Lower lobe of right lung (tissue), 2 donors: ENCODE measurements around the gene GPR107. TPM values are rescaled to one million over a fixed set of nuclear protein-coding genes. Genes with fewer than 3 reads are reported as not detected.
A peak's percentile ranks its signal among the peaks of the same experiment; 100 is the strongest.

ENCODE experiments used
- ATAC-seq, 2 donors: fragments of 200-7000 bp; cut with Tn5 transposase; one replicate each; pipeline ENCODE4 v1.9.1; 2020 to 2022; ENCODE audit warnings: mild to moderate bottlenecking in 2 of 2, moderate library complexity in 2 of 2
- DNase-seq: peaks from one replicate; pipeline ENCODE4 v3.0.0-alpha.2; 2020
- H3K27ac ChIP-seq: fragments of 200-600 bp; one replicate; pipeline ENCODE4 v1.8.0; 2022
- H3K27me3 ChIP-seq: fragments of 200-600 bp; one replicate; pipeline ENCODE4 v1.8.0; 2022; ENCODE audit warnings: low read depth
- H3K36me3 ChIP-seq: fragments of 200-600 bp; one replicate; pipeline ENCODE4 v1.8.0; 2022; ENCODE audit warnings: mild to moderate bottlenecking
- H3K4me1 ChIP-seq: fragments of 200-600 bp; one replicate; pipeline ENCODE4 v1.8.0; 2022
- H3K4me3 ChIP-seq: fragments of 200-600 bp; one replicate; pipeline ENCODE4 v1.8.0; 2022; ENCODE audit warnings: mild to moderate bottlenecking
- H3K9me3 ChIP-seq: fragments of 200-600 bp; one replicate; pipeline ENCODE4 v1.8.0; 2022
- intact Hi-C: fragments of 100-400 bp; cut with DNase I; formaldehyde crosslinking; loops from one replicate; pipeline ENCODE4 v1.11.0; 2022
- total RNA-seq: library from RNA; stranded (reverse); fragmentation: NEBNext Ultra II Directional; extraction: Animal tissue kit (Norgen Biotek cat#: 25700); gene quantifications from one replicate; pipeline ENCODE4 v1.2.1, GENCODE V29; 2021
- TF ChIP-seq, protein P1 (sequence below): fragments of 200-600 bp; IDR thresholded peaks from one replicate; pipeline ENCODE4 v1.8.0; 2022; ENCODE audit warnings: antibody characterized with exemption, mild to moderate bottlenecking
- donor health status: DM: no; HTN: yes; CAD: no; lungs with severe emphysema.

The GPR107 gene
- total RNA-seq, 1 donor from 2014 or later: 43.0 TPM

DNA sequence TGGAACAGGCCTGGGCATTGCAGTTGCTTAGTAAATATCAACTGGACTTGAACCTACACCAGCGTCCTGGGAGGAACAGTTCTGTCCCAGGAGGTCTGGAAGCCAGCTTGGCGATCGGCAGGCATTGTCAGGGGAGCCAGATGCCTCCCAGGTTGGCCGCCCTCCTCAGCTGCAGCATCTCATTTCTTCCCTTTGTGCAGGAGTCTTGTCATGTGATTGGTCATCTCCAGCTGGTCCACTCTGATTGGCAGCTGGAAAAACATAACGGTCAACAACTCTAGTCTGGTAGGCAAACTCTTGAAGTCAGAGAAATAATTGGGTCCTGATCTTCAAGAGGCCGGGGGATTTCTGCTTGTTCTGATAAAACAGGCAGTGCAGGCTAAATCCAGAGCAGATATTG lies 88.9 kb downstream of the GPR107 start:
- intact Hi-C loops: no loop called here
- H3K27ac ChIP-seq: no peak overlapping the region
- no peaks in the 10 kb centered on the region for H3K36me3 ChIP-seq
- TF ChIP-seq, protein P1, sequence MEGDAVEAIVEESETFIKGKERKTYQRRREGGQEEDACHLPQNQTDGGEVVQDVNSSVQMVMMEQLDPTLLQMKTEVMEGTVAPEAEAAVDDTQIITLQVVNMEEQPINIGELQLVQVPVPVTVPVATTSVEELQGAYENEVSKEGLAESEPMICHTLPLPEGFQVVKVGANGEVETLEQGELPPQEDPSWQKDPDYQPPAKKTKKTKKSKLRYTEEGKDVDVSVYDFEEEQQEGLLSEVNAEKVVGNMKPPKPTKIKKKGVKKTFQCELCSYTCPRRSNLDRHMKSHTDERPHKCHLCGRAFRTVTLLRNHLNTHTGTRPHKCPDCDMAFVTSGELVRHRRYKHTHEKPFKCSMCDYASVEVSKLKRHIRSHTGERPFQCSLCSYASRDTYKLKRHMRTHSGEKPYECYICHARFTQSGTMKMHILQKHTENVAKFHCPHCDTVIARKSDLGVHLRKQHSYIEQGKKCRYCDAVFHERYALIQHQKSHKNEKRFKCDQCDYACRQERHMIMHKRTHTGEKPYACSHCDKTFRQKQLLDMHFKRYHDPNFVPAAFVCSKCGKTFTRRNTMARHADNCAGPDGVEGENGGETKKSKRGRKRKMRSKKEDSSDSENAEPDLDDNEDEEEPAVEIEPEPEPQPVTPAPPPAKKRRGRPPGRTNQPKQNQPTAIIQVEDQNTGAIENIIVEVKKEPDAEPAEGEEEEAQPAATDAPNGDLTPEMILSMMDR: no peak
- no peak overlapping the region for H3K4me3 ChIP-seq
- peaks cover 20% of the 10 kb centered on the region for H3K27me3 ChIP-seq
- ATAC-seq (no peak), DNase-seq (no peak)
- H3K9me3 ChIP-seq: no peaks in the 10 kb centered on the region
- peaks cover 27% of the 10 kb centered on the region for H3K4me1 ChIP-seq

DNA sequence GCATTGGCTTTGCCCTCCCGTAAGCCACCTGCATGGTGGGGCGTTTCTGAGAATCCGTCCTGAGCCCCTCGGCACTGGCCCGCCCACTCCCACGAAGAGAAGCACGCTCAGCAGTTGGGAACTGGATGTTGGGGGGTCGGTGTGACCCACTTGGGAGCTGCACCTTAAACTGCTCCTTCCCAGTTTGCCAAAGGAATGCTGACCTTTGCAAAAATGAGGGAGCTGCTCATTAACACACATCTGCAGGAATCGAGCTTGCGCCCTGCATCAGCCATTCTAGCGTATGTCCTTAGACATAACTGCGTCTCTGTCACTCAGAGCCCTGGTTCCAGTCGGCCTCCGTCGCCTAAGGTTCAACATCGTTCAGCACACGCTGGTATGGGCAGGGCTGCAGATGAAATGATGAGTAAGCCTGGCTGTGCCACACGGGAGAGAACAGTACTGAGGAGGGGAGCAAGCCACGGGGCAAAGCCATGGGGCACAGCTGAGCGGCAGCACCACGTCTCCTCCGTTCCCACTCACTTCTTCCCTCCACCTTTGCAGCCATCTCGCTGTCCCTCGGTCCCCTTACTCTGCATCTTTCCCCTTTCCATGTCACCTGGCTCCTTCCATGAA lies 89.7 kb downstream of the GPR107 start:
- DNase-seq (no peak), ATAC-seq (peak in 1 of 2 donors; percentile 12)

DNA sequence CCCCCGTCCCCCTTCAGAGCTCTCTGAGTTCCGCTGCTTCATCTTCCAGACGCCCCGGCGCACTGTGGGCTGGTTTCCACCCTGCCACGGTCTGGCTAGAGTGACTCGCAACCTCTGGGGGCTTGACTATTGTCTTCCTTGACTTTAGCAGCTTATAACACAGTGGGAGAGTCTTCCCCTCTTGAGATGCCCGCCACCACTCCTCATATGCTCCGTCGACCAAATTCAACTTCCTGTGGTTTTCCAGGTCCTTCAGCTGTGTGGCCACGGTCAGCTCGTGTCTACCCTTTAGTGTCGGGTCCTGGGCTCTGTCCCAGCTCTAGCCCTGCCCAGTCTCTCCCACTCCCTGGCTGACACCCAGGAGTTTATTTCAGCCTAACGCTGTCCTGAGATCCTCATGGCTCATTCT lies 90.3 kb downstream of the GPR107 start:
- Histone ChIP-seq H3K36me3 (no peaks in the 10 kb centered on the region), H3K27ac (no peak overlapping the region)
- ATAC-seq: peak in 1 of 2 donors; percentile 45

More for the DNA sequence above, 89.7 kb downstream of the GPR107 start:
- Histone ChIP-seq H3K4me1 (peaks cover 22% of the 10 kb centered on the region), H3K4me3 (no peak overlapping the region), H3K9me3 (no peaks in the 10 kb centered on the region), H3K27me3 (peaks cover 20% of the 10 kb centered on the region), H3K27ac (no peak overlapping the region), H3K36me3 (no peaks in the 10 kb centered on the region)
- intact Hi-C loops: no loop called here
- TF ChIP-seq, protein P1: no peak

DNA sequence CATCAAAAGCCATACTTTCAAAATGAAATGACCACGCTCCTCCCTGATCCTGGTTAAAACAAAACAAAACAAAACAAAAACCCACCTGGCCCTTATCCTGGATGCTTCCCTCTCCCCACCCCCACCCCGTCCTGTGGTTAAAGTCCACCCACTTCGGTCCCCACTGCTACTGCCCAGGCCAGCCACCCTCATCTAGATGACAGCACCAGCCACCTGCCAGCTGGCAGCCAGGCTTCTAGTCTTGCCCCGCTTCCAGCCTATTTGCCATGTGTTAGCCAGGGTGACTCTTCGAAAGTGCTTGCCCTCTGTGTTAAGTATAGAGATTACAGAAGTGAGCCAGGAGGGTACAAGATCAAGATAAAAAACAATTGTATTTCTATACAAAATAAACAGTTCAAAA lies 91.0 kb downstream of the GPR107 start:
- ATAC-seq: no peak
- DNase-seq: no peak
- Histone ChIP-seq H3K36me3 (no peaks in the 10 kb centered on the region), H3K27me3 (peaks cover 26% of the 10 kb centered on the region), H3K9me3 (no peaks in the 10 kb centered on the region), H3K4me3 (no peak overlapping the region), H3K4me1 (peaks cover 10% of the 10 kb centered on the region), H3K27ac (no peak overlapping the region)
- TF ChIP-seq, protein P1: no peak
- intact Hi-C loops: no loop called here

More for the DNA sequence above, 90.3 kb downstream of the GPR107 start:
- peaks cover 17% of the 10 kb centered on the region for H3K4me1 ChIP-seq
- intact Hi-C loops: no loop called here
- H3K27me3 ChIP-seq: peaks cover 22% of the 10 kb centered on the region
- TF ChIP-seq, protein P1: no peak
- DNase-seq: no peak
- H3K4me3 ChIP-seq: no peak overlapping the region
- no peaks in the 10 kb centered on the region for H3K9me3 ChIP-seq

DNA sequence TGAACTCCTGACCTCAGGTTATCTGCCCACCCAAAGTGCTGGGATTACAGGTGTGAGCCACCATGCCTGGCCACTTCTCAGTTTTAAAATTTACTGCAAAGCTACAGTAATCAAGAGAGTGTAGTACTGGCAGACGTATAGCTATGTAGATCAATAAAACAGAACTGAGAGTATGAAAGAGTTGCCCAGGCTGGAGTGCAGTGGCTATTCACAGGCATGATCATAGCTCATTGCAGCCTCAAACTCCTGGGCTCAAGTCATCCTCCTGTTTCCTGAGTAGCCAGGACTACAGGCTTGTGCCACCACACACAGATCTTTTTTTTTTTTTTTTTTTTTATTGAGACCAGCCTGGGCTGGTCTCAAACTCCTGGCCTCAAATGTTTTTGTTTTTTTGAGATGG lies 92.0 kb downstream of the GPR107 start:
- DNase-seq (no peak), ATAC-seq (no peak)
- Histone ChIP-seq H3K27ac (no peak overlapping the region), H3K27me3 (peaks cover 26% of the 10 kb centered on the region), H3K9me3 (no peaks in the 10 kb centered on the region), H3K4me1 (peaks cover 10% of the 10 kb centered on the region), H3K36me3 (no peaks in the 10 kb centered on the region), H3K4me3 (no peak overlapping the region)
- intact Hi-C loops: no loop called here
- TF ChIP-seq, protein P1: no peak
